ENCODE results near the gene MTOR. TPM values are rescaled to one million over a fixed set of nuclear protein-coding genes. Genes with fewer than 3 reads are reported as not detected.
"Not testable (repeated sequence)": the region's sequence is repeated elsewhere in the genome, so short reads cannot be mapped to it uniquely, and the experiment has no call there.

Gene MTOR
- total RNA-seq, 1 donor from 2014 or later, result 67.2 TPM

- H3K9me3 Mint-ChIP-seq, result no peaks in the 10 kb centered on the region
- peaks cover 8% of the 10 kb centered on the region for H3K36me3 Mint-ChIP-seq (ENCODE audit: low read depth)
- DNase-seq (ENCODE audit: low read depth, low spot score), result no peak
- TF ChIP-seq CTCF (conservative IDR thresholded peaks at IDR 0.05), result no peak
- H3K27ac Mint-ChIP-seq (ENCODE audit: unreplicated experiment), result no peak overlapping the region
- H3K4me3 Mint-ChIP-seq, result no peak overlapping the region
- H3K4me1 Mint-ChIP-seq, result peaks cover 29% of the 10 kb centered on the region
- no peaks in the 10 kb centered on the region for H3K27me3 Mint-ChIP-seq (ENCODE audit: low read depth)
Measured at GRCh38 chr1:11184973-11185372, 77.4 kb downstream of the MTOR start.

- TF ChIP-seq CTCF (conservative IDR thresholded peaks at IDR 0.05), result no peak
- Mint-ChIP-seq H3K9me3 (no peaks in the 10 kb centered on the region), H3K4me1 (peaks cover 34% of the 10 kb centered on the region), H3K36me3 (ENCODE audit: low read depth) (peaks cover 6% of the 10 kb centered on the region), H3K27ac (ENCODE audit: unreplicated experiment) (no peak overlapping the region), H3K27me3 (ENCODE audit: low read depth) (no peaks in the 10 kb centered on the region), H3K4me3 (no peak overlapping the region)
- DNase-seq (ENCODE audit: low read depth, low spot score), result no peak
Measured at GRCh38 chr1:11182884-11183283, 79.5 kb downstream of the MTOR start.

GRCh38 chr1:11180342-11180744 is 82.0 kb downstream of the MTOR start:
- no peak for TF ChIP-seq CTCF (conservative IDR thresholded peaks at IDR 0.05)
- Mint-ChIP-seq H3K4me1 (peaks cover 29% of the 10 kb centered on the region), H3K27ac (ENCODE audit: unreplicated experiment) (no peak overlapping the region), H3K27me3 (ENCODE audit: low read depth) (no peaks in the 10 kb centered on the region), H3K36me3 (ENCODE audit: low read depth) (peaks cover 6% of the 10 kb centered on the region), H3K9me3 (no peaks in the 10 kb centered on the region), H3K4me3 (no peak overlapping the region)
- DNase-seq (ENCODE audit: low read depth, low spot score), result no peak

GRCh38 chr1:11179749-11180148 is 82.6 kb downstream of the MTOR start:
- H3K36me3 Mint-ChIP-seq (ENCODE audit: low read depth); H3K27me3 Mint-ChIP-seq (ENCODE audit: low read depth); H3K9me3 Mint-ChIP-seq; DNase-seq (ENCODE audit: low read depth, low spot score): not testable (repeated sequence)
- Mint-ChIP-seq H3K4me1 (peaks cover 31% of the 10 kb centered on the region), H3K27ac (ENCODE audit: unreplicated experiment) (peak overlapping the region; percentile 57), H3K4me3 (peak overlapping the region; percentile 3)

- no peak for TF ChIP-seq CTCF (conservative IDR thresholded peaks at IDR 0.05)
- Mint-ChIP-seq H3K9me3 (no peaks in the 10 kb centered on the region), H3K4me3 (no peak overlapping the region), H3K27ac (ENCODE audit: unreplicated experiment) (no peak overlapping the region), H3K4me1 (peaks cover 35% of the 10 kb centered on the region), H3K27me3 (ENCODE audit: low read depth) (no peaks in the 10 kb centered on the region), H3K36me3 (ENCODE audit: low read depth) (peaks cover 2% of the 10 kb centered on the region)
- no peak for DNase-seq (ENCODE audit: low read depth, low spot score)
Measured at GRCh38 chr1:11179125-11179524, 83.2 kb downstream of the MTOR start.

GRCh38 chr1:11178021-11179015 is 84.0 kb downstream of the MTOR start:
- peaks cover 36% of the 10 kb centered on the region for H3K4me1 Mint-ChIP-seq
- no peak for DNase-seq (ENCODE audit: low read depth, low spot score)
- H3K4me3 Mint-ChIP-seq, result no peak overlapping the region
- no peaks in the 10 kb centered on the region for H3K27me3 Mint-ChIP-seq (ENCODE audit: low read depth)
- H3K9me3 Mint-ChIP-seq, result no peaks in the 10 kb centered on the region
- H3K27ac Mint-ChIP-seq (ENCODE audit: unreplicated experiment), result no peak overlapping the region
- no peak for TF ChIP-seq CTCF (conservative IDR thresholded peaks at IDR 0.05)
- H3K36me3 Mint-ChIP-seq (ENCODE audit: low read depth), result peaks cover 2% of the 10 kb centered on the region
